ENCODE measurements around the gene BSCL2. TPM values are rescaled to one million over a fixed set of nuclear protein-coding genes. Genes with fewer than 3 reads are reported as not detected.

The BSCL2 gene
- total RNA-seq, 4 donors from 2014 or later, result 61.7 to 155 (median 75.7) TPM

Small RNA genes lying within 50 kb of the gene (small RNA-seq; reads per million reads assigned to genes)
- gene SNORA57, result 0 reads per million in 4 donors

Other genes with a start within 250 kb of the BSCL2 start
- gene AHNAK, start 160.6 kb downstream of the BSCL2 start, total RNA-seq, result 1,000 to 10,000 TPM in 1 of 4 donors, 100 to 1,000 TPM in 3; 561 to 1,032 (median 742) TPM
- gene EEF1G, start 133.5 kb downstream of the BSCL2 start, total RNA-seq, result 1,000 to 10,000 TPM in 3 of 4 donors, 100 to 1,000 TPM in 1; 337 to 1,276 (median 1,207) TPM
- gene TUT1, start 115.9 kb downstream of the BSCL2 start, total RNA-seq, result 10 to 100 TPM in 2 of 4 donors, 1 to 10 TPM in 2; 6.0 to 12.4 (median 9.8) TPM
- gene MTA2, start 105.6 kb downstream of the BSCL2 start, total RNA-seq, result 10 to 100 TPM; 42.0 to 80.1 (median 62.1) TPM
- 10 to 100 TPM; 35.0 to 61.1 (median 44.9) TPM for gene EML3, start 94.6 kb downstream of the BSCL2 start, total RNA-seq
- gene ROM1, start 94.2 kb downstream of the BSCL2 start, total RNA-seq, result 1 to 10 TPM in 2 of 4 donors, not detected in 2; 5.3 to 5.6 TPM
- gene B3GAT3, start 85.4 kb downstream of the BSCL2 start, total RNA-seq, result 10 to 100 TPM; 28.0 to 47.4 (median 40.8) TPM
- gene GANAB, start 60.8 kb downstream of the BSCL2 start, total RNA-seq, result 100 to 1,000 TPM in 3 of 4 donors, 10 to 100 TPM in 1; 60.2 to 129 (median 120) TPM
- gene INTS5, start 54.1 kb downstream of the BSCL2 start, total RNA-seq, result 10 to 100 TPM; 10.3 to 37.0 (median 18.4) TPM
- gene C11orf98, start 42.2 kb downstream of the BSCL2 start, total RNA-seq, result 10 to 100 TPM; 12.5 to 53.7 (median 37.7) TPM
- gene CSKMT, start 42.1 kb downstream of the BSCL2 start, total RNA-seq, result 10 to 100 TPM in 1 of 4 donors, 1 to 10 TPM in 1, not detected in 2; 6.0 to 17.0 TPM
- gene UQCC3, start 35.8 kb downstream of the BSCL2 start, total RNA-seq, result 10 to 100 TPM in 3 of 4 donors, 1 to 10 TPM in 1; 6.4 to 26.2 (median 15.3) TPM
- 10 to 100 TPM in 2 of 4 donors, 1 to 10 TPM in 2; 7.5 to 16.1 (median 10.1) TPM for gene LBHD1, start 35.2 kb downstream of the BSCL2 start, total RNA-seq
- gene UBXN1, start 28.4 kb downstream of the BSCL2 start, total RNA-seq, result 100 to 1,000 TPM; 129 to 219 (median 142) TPM
- gene LRRN4CL, start 17.9 kb downstream of the BSCL2 start, total RNA-seq, result 10 to 100 TPM in 1 of 4 donors, 1 to 10 TPM in 3; 8.2 to 24.7 (median 9.0) TPM
- under 1 TPM in 1 of 4 donors, not detected in 3; 0.64 TPM for gene GNG3, start 252 bp upstream of the BSCL2 start, total RNA-seq
- 100 to 1,000 TPM in 1 of 4 donors, 10 to 100 TPM in 3; 21.8 to 116 (median 59.6) TPM for gene HNRNPUL2, start 20.0 kb upstream of the BSCL2 start, total RNA-seq
- 10 to 100 TPM in 3 of 4 donors, 1 to 10 TPM in 1; 6.7 to 27.0 (median 17.0) TPM for gene TTC9C, start 21.1 kb upstream of the BSCL2 start, total RNA-seq
- 10 to 100 TPM in 3 of 4 donors, 1 to 10 TPM in 1; 8.4 to 20.9 (median 14.0) TPM for gene ZBTB3, start 46.7 kb upstream of the BSCL2 start, total RNA-seq
- gene POLR2G, start 54.2 kb upstream of the BSCL2 start, total RNA-seq, result 10 to 100 TPM in 2 of 4 donors, 1 to 10 TPM in 2; 1.2 to 28.5 (median 14.1) TPM
- gene TAF6L, start 64.0 kb upstream of the BSCL2 start, total RNA-seq, result 100 to 1,000 TPM in 1 of 4 donors, 10 to 100 TPM in 3; 18.9 to 234 (median 22.8) TPM
- gene TMEM179B, start 80.0 kb upstream of the BSCL2 start, total RNA-seq, result 100 to 1,000 TPM in 2 of 4 donors, 10 to 100 TPM in 2; 65.9 to 112 (median 89.8) TPM
- gene TMEM223, start 84.6 kb upstream of the BSCL2 start, total RNA-seq, result 10 to 100 TPM; 10.1 to 42.1 (median 29.6) TPM
- 100 to 1,000 TPM in 1 of 4 donors, 10 to 100 TPM in 3; 38.2 to 134 (median 60.0) TPM for gene NXF1, start 98.0 kb upstream of the BSCL2 start, total RNA-seq
- 10 to 100 TPM; 15.3 to 62.5 (median 30.2) TPM for gene STX5, start 124.6 kb upstream of the BSCL2 start, total RNA-seq
- gene TEX54, start 125.4 kb upstream of the BSCL2 start, total RNA-seq, result not detected
- gene WDR74, start 132.2 kb upstream of the BSCL2 start, total RNA-seq, result 10 to 100 TPM; 25.3 to 37.8 (median 27.6) TPM
- 100 to 1,000 TPM in 3 of 4 donors, 10 to 100 TPM in 1; 32.4 to 163 (median 129) TPM for gene SLC3A2, start 173.5 kb upstream of the BSCL2 start, total RNA-seq
- gene CHRM1, start 213.9 kb upstream of the BSCL2 start, total RNA-seq, result under 1 TPM in 2 of 4 donors, not detected in 2; 0.32 to 0.41 TPM

Data from transverse colon (tissue), 4 donors.